HG03457 (cell line): ENCODE results near the gene ERCC6.

ENCODE experiments used
- ATAC-seq: cut with Tn5 transposase; IDR thresholded peaks from one replicate; pipeline ENCODE4 v1.9.1; 2021; ENCODE audit warnings: moderate number of reproducible peaks; ENCODE audit not compliant: unreplicated experiment

Gene ERCC6

GRCh38 chr10:49512121-49512809 lies 26.7 kb downstream of the ERCC6 start:
- ATAC-seq = no peak

- ATAC-seq = no peak
These were observed 29.1 kb downstream of the ERCC6 start for GRCh38 chr10:49509771-49510303.

GRCh38 chr10:49508654-49509053 lies 30.3 kb downstream of the ERCC6 start:
- no peak for ATAC-seq

GRCh38 chr10:49508249-49508648 lies 30.7 kb downstream of the ERCC6 start:
- no peak for ATAC-seq

DNA sequence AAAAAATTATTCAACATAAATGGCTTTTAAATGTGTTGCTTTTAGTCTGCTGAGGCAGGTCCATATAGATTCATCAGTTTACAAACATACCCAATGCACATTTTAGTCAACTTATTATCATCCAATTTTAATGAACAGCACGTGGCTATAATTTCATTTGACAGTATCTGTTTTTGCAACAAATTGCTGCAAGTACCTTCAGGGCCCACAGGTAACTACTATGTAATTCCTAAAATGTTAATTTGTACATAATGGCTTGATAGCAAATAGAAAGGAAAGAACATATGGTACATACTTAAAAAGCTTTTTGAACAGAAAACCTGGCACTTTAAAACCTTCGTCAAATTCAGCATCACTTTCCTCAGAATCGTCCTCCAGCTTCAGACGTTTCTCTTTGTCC lies 33.3 kb downstream of the ERCC6 start:
- no peak for ATAC-seq

DNA sequence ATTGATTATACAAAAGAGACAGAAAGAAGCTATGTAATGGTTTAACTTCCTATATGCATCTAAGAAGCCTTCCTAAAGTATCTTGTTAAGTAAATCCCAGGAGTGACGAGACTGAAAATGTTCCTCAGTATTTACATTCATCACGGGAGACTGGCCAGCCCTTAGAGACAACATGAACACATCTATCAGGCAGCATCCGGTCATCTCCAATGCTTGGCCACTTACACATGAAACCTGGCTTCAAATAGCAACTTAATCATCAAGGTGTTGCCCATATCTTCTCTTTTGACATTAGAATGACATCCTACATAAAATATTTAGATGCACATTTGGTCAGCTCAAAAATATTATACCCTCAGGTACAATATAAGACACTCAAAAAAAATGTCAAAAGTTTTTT lies 33.8 kb downstream of the ERCC6 start:
- no peak for ATAC-seq

GRCh38 chr10:49504528-49504927 lies 34.4 kb downstream of the ERCC6 start:
- ATAC-seq = no peak

- ATAC-seq = no peak
These were observed 36.6 kb downstream of the ERCC6 start for GRCh38 chr10:49502358-49502757.

- ATAC-seq = no peak
These were observed 38.5 kb downstream of the ERCC6 start for GRCh38 chr10:49500412-49500811.

DNA sequence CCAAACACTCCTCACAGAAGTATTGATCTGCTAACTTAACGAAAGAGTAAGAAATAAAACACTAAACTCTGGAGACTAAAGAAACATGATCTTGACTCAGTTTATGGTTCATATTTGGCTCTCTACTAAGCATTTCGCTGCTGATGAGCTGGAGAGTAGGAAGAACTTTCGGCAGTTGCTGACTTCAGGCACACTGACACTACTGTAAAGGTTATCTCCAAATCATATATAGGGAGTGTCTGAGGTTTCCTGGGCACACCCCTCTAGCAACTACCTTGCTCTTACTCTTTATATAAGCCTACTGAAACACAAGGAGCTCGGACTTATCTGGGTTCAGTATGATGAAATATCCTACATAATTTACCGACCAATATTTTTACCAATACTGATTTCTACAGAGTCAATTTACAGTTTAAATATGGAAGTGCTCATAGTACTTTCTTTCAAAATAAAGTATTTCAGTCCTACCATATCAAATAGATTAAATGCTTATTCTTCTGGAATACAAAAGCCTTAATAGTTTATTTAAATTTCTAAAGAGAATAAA lies 39.5 kb downstream of the ERCC6 start:
- ATAC-seq = no peak

GRCh38 chr10:49498425-49498824 lies 40.5 kb downstream of the ERCC6 start:
- no peak for ATAC-seq

DNA sequence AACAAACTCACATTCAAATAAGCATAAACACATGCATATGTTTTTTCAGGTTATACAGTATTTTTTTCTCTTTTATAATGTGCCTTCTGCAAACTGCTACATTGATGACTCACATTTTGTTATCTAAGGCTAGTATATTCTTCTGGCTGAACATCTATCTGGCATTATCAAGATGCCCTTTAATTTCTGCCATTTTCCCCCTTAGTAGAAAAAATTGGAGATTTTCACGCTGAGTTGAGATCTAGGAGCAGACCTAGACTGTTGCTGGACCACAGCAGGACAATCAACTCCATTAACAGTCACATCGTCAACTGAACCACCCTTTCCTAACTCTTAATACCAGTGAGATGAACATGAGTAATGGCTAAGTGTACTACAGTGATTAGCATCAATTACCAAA lies 41.6 kb downstream of the ERCC6 start:
- ATAC-seq = no peak

DNA sequence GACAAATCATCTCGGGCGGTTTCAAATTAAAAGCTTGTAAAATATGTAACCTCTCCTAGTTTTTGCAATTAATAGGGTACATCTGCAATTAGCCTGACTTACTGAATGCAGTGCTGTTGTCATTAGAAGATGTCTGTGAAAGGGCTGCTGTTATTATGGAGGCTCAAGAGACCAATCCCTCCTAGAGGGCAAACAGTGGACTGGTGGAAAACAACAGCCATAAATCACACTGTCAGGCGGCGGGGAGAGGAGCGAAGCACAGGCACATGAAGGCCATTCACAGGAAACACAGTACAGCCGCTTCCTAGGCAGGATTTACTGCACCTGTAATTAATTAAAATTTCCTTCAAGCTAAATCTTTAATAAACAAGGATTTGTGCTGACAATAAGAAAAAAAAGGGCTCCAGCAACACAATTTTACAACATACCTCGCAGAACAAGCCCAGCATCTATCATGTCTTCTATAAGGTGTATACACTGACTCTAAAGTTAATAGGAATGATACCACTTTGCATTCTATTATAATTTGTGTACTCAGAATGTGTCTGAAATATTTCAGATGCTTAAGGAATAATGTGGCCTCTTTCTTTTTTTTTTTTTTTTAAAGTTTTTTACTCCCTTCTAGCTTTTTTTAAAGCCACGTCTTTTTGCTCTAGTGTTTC lies 50.7 kb downstream of the ERCC6 start:
- no peak for ATAC-seq

DNA sequence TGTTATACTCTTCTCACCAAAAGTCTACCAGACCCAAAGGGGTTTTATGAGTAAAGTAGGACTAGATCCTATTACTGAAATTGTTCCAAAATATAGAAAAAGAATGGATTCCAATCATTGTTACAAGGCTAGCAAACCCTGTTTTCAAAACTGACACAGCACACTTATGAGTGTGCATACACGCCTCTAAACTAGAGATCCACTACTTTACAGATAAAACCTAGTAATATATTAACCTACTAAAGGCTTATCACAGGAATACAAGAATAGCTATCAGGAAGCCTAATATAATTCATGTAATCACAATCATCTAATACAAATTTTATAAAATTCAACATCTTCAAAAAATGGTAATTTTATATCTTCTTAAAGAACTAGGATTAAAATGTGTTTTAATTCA lies 52.2 kb downstream of the ERCC6 start:
- no peak for ATAC-seq

GRCh38 chr10:49486009-49486408 lies 52.9 kb downstream of the ERCC6 start:
- no peak for ATAC-seq

DNA sequence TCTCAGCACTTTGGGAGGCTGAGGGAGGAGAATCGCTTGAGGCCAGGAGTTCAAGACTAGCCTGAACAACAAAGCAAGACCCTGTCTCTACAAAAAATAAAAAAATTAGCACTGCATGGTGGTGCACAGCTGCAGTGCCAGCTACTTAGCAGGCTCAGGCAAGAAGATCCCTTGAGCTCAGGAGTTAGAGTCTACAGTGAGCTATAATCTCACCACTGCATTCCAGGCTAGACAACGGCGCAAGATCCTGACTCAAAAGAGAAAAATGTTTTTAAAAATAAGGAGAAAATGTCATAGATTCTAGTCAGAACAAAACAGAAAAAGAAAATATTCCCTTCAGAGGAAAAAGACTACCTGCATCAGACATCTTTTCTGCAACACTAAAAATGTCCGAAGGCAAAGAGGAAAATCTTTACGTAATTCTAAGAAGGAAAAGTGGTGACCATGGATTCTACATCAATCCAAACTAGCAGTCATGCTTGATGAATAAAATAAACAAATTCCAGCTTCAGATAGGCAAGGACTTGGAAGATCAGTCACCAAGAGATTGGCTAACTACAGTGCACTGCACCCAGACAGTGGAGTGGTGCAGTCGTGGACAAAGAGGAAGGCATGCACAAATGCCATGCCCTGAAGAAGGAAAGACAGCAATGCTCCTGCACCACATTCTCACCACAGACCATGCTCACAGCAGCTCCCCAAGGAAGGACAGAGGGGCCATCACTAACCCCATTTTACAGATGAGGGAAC lies 54.3 kb downstream of the ERCC6 start:
- ATAC-seq = no peak

- no peak for ATAC-seq
These were observed 60.1 kb downstream of the ERCC6 start for GRCh38 chr10:49478819-49479218.

DNA sequence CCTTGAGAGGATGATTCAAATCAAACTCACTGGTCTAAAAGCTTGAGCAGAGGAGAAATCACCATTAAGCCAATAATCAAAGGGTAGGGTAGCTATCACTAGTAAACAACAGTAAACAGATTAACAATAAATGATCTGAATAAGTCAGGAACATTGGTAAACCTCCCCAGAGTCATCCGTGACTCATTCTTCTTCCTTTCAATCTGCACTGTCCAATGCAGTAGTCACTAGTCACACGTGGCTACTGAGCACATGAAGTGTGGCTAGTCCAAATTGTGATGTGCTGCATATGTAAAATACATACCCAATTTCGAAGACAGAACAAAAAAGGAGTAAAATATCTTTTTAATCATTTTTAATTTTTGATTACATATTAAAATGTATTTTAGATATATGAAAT lies 64.0 kb downstream of the ERCC6 start:
- no peak for ATAC-seq

DNA sequence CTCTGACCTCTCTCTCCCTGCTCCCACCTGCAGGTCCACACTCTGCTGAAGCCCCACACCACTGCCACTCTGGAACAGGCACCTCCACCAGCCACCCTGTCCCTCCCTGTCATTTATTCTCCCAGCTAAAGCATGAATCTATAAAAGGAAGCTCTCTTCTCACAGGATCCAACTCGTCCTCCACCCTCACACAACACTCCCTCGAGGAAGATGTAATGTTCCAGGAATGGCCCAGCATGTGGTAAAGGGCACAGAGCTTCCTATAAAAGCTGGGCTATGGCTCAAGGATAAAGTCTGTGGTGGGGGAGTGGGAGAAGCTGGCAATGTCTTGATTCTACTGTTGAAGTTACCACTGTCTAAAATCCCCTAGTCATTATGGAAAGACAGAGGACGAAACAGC lies 67.4 kb downstream of the ERCC6 start:
- no peak for ATAC-seq

DNA sequence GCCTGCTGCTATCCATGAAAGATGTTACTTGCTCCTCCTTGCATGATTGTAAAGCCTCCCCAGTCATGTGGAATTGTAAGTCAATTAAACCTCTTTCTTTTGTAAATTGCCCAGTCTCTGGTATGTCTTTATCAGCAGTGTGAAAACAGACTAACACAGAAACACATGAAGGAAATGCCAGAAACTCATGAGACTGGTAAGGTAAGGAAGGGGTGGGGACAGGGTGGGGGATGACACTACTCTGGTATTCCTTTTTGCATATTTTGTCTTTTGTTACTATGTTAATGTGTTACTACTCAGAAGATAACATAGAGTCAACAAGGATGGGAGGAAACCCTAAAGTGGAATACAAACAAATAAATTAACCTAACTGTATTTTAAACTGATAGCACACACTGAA lies 73.2 kb downstream of the ERCC6 start:
- no peak for ATAC-seq
